ENCODE results near the gene SYNPR.
"Not testable (repeated sequence)": the region's sequence is repeated elsewhere in the genome, so short reads cannot be mapped to it uniquely, and the experiment has no call there.

The SYNPR gene

DNA sequence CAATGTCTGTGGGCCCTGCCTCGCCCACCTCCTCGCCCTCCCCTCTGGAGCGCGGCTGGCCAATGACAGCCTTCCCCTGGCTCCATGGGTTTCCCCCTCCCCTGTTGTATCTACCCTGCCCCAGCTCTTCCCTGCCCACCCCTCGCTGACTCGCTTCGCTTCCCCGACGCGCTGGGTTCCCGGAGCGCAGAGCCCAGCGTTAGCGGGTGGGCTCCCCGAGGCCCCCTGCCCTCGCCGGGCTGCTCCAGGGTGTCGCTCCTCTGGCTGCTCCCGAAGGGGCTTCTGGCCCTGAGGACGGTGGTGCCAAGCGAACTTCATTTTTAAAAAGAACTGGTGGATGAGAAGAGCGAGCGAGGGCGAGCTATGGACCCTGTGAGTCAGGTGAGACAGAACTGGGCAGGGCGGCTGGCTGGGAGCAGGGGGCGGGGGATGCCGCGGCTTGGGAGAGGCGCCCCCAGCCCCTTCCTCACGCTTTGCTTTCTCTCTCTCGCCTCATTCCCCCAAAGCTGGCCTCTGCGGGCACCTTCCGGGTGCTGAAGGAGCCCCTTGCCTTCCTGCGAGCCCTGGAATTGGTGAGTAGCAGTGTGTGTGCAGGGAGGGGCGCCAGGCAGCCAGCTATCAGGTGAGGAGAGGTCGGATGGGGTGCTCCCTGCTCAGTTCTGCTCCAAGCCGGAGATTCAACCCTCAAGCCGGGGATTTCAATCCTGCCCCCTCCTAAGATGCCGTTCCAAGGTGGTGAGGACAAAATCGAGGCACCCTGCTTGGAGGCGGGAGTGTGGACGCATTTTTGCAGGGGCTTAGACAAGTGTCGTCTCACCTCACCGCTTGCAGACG, at the start of gene SYNPR:
Gene SYNPR (plus strand): TSS at position 138 of the 834 bp plus-strand sequence.
- DNase-seq (ENCODE audit: low read depth in 2 of 2), result no peak

DNA sequence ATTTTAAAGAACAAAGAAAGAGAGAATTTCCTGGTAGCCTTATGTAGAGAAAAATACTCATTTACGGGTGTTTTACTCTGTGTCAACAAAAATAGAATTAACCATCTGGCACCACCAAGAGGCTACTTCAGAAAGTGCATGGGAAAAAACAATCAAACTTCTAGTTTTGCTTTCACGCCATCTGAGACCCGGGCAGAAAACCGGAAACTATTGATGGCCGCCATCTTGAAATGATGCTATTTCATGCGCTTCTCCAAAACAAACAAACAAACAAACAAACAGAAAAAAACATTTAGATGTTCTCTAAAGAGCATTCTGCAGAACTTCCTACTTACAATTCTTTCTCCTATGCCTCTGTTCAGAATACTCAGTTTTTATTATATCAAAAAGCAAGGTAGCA, 49.4 kb upstream of the SYNPR start:
- no peak for DNase-seq (ENCODE audit: low read depth in 2 of 2)

DNA sequence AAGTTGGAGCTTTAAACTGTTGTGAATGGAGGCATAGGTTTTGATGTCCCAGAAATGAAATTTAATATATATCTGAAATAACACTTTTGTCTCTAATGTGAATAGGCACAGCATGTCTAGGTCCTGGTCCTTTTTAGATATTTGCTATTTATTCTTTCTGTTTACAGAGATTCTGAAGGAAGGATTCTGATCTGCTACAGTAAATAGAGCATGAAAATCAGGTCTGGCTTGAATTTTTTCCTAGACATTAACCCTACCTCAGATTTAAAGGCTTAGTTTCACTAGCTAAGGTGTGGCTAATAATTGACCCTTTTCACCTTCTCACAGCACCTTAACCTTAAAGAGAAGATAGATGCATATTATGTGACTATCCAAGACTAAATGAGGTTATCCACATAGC, 48.0 kb upstream of the SYNPR start:
- DNase-seq (ENCODE audit: low read depth in 2 of 2), result no peak

DNA sequence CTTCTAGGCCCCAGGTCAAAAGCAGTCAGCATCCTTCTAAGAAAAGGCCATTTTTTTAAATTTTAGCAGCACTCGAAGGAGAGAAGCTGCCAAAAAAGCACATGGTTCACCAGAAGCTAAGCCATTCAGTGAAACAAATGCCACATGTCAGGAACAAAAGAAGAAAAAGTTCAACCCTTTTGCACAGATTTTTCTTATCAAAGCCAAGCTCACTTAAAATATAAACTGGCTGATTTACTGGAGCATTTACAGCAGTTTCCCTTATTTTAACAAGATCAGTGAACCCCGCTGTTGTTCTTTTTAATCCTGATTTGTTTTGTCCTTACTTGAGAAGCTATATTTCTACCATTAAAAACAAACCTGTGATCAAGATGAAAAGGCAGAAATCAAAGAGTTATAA, 46.5 kb upstream of the SYNPR start:
- no peak for DNase-seq (ENCODE audit: low read depth in 2 of 2)

DNA sequence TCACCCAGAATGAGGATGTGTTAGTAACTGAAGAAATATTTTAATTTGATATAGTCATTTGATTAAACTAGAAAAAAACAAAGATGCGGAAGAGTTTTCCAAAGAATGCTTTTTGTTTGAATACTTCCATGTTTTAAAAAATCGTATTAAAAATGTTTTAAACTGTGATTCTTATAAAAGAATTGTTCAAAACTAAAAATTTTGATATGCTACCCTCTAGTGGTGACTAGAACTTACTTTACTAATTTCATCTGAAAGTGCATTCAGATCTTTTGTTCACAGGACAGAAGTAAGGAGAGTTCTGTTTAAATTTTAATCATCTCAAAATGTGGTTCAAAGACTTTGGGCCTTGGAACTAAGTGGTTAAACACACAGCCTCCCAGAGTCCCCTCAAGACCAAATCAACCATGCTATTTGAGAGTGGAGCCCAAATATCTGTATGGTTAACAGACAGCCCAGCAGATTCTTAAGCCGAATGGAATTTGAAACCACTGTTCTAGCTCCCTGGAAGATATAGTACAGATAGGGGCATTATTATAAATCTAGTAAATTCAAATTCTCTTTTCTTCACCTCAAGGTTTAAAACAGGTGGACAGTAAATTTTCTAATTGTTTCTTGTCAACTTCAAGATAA, 45.2 kb upstream of the SYNPR start:
- no peak for DNase-seq (ENCODE audit: low read depth in 2 of 2)

DNA sequence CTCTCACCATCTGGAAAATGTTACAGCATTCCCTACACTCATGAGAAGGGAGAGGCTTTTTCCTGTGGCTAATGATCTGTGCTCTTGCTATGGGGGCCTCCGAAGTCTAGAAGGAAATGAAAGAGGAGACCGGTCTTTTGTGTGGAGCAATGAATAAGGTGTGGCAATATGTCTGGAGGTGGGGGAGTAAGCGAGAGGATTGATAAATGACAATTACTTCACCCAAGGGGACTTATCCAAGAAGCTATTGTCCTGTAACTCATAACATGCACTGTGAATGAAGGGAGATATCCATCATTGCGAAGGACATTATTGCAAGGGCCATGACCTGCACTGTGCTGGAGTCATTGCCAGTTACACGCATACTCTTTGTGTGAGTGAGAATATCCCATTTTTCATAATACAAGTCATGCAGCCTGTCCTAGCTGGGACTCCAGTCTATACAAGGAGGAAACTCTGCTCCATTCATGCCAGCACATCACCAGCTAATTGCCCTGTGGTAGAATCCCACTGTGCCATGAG, 37.7 kb upstream of the SYNPR start:
- DNase-seq (ENCODE audit: low read depth in 2 of 2), result no peak

DNA sequence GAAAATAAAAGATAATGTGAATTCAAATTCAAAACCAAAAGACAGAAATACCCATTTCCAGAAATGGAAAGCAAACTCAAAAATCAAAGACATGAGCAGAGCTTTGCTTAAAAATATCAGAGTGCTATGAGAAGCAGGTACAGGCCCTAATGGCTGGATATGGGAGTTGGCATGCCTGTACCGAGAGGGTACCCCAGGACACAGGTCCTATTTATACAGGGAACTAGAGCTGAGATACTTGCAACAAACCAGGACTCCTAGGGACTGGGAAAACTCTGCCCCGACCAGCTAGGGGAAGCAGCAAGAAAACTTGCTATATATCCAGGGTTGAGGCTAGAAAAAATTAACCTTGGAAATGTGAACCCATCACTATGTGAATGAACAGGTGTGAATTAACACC, 36.0 kb upstream of the SYNPR start:
- DNase-seq (ENCODE audit: low read depth in 2 of 2), result no peak

DNA sequence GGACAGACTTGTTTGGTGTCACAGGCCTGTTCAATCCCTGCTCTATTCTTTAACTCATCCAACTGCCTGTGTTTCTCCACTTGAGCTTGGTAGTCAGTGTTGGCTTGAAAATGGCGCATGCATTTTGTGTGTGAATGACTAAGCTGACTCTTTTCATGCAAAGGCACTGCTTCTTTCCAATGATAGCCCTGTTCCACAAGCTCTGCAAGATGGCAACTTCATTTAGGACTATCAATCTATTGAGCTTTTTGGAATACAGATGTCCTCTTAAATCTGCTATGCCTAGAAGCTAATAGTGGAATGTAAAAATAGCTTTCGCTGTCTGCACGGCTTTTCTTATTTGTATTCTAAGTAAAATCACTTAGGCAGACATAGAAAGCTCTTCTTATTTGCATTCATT, 33.6 kb upstream of the SYNPR start:
- DNase-seq (ENCODE audit: low read depth in 2 of 2), result no peak

DNA sequence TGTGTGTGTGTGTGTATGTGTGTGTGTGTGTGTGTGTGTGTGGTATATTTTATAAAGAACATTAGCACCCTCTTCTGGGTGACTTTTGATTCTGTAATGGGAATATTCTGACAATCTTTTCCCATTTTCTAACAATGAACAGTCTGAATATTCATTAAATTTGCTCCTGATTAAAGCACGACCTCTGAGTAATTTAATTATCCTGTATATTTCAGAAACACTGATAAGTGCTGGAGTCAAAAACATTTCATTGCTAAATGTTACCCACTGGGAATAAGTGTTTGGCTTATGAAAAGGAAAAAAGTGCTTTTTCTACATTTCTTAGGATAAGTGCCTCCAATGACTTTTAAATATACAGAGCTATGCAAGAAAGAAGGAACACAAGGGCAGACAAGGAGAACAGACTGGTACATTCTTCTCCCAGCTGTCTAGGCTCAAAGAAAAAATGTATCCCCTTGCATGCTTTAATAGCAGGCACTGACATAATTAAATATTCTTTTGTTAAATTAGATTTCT, 32.3 kb upstream of the SYNPR start:
- no peak for DNase-seq (ENCODE audit: low read depth in 2 of 2)

DNA sequence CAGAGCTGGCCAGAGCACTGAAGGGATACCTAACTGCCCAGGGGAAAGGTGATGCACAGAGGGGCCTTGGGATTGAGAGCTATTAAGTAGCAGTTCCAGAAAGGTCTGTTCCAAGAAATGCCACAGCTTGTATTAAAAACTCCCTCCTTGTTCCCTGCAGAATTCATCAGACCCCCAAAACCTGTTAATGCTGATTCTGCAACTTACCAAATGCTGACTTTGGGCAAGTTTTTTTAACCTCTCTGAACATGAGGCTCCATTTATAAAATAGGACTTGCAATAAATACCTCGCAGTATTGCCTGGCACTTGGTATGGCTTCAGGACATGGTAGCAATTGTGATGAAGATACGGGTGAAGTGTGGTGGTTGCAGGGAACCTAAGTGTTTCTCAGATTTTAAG, 30.1 kb upstream of the SYNPR start:
- DNase-seq (ENCODE audit: low read depth in 2 of 2), result no peak

DNA sequence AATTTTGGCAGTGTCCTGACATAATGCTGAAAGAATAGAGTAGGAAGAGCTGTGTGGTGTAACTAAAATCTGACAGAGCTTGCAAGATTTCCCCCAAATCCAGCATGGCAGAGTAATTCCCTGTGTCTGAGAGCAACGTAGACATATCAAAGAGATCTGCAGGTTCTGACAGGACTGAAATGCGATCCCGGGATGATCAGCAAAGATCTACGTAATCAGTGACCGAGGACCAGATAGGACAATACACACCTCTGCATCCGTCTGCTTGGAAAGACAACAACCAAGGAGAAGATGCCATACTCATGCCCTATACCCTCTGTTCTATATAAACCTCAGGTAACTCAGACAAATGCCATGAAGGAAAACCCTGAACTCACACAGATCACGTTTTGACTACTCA, 26.6 kb upstream of the SYNPR start:
- DNase-seq (ENCODE audit: low read depth in 2 of 2), result no peak

DNA sequence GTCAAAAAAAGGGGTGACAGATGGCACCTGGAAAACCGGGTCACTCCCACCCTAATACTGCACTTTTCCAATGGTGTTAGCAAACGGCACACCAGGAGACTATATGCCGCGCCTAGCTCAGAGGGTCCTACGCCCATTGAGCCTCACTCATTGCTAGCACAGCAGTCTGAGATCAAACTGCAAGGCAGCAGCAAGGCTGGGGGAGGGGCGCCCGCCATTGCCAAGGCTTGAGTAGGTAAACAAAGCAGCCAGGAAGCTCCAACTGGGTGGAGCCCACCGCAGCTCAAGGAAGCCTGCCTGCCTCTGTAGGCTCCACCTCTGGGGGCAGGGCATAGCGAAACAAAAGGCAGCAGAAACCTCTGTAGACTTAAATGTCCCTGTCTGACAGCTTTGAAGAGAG, 22.3 kb upstream of the SYNPR start:
- not testable (repeated sequence) for DNase-seq (ENCODE audit: low read depth in 2 of 2)

DNA sequence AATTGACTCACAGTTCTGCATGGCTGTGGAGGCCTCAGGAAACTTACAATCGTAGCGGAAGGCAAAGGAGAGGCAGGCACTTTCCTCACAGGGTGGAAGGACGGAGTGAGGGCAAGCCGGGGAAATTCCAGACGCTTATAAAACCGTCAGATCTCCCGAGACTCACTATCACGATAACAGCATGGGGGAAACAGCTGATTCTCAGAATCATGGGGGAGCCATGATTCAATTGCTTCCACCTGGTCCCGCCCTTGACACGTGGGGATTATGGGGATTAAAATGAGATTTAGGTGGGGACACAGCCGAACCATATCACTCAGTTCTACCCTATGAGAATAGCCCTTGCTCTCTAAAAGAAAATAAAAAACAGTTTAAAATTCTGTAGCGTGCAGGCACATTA, 13.4 kb upstream of the SYNPR start:
- no peak for DNase-seq (ENCODE audit: low read depth in 2 of 2)

DNA sequence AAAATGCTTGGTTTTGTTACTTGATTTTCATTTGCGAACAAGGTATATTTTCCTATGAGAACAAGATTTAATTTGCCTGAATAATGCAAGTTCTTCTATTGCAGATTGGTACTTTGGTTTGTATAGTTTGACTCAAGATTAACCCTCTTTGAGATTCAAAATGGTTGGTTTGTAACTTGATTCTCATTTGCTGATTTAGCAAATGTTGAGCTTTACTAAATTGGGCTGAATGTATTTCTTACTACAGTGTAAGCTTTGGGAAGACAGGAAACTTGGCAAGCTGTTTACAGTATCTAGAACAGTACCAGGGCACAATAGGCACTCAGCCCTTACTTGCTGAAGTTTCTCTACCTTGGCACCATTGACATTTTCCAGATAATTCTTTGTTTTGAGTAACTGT, 3.7 kb upstream of the SYNPR start:
- DNase-seq (ENCODE audit: low read depth in 2 of 2), result no peak

DNA sequence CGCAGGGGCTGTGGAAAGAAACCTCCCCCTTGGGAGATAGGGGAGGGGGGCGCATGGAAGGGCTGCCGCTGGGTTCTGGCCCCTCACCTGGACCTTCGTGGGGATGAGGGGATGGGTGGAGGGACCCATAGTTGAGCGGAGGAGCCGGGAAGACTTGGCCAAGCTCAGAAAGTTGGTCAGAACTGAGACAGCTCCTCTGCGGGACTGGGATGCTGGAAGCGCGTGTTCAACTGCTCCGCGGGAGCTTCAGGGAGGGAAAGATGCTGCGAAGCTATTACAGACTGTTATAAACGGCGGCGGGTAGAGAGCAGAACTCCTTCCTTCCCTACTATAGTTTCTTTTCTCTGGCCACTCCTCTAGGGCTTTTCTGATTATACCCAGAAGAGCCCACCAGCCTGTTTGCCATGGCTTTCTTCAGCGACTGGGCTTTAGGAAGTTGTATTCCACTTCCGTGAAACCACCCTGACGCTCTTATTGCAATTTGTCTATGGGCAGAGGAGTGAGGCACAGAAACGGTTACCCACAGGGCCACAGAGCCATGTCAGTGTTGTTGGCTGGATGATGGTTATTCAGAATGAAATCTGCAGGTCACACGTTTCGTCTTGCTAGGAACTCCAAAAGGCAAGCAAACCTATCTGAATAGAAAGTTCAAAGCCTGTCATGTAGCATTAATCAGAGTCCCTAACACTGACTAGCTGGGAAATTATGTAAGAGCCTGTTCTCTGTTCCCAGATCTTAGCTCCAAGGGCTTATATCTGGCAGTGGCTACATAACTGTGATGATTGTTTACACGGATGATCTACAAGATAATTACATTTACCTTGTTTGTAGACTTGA, 1.1 kb downstream of the SYNPR start:
- DNase-seq (ENCODE audit: low read depth in 2 of 2), result no peak

DNA sequence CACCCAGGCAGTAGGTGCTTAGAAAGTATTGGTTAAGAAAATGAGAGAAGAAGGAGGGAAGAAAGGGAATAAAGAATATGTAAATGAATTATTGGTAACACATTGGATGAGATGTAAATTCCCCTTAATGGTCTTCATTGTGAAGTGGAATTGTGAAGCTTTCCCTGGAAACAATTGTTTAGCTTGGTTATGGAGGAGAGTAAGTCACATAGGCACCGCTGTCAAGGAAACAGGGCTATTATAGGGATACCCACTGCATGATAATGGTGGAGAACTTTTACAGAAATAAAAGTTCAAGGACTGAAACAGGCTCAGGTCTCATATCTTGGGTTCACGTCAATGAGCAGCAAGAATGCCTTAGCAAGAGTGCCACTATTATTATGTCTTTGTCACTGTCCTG, 9.5 kb downstream of the SYNPR start:
- no peak for DNase-seq (ENCODE audit: low read depth in 2 of 2)

DNA sequence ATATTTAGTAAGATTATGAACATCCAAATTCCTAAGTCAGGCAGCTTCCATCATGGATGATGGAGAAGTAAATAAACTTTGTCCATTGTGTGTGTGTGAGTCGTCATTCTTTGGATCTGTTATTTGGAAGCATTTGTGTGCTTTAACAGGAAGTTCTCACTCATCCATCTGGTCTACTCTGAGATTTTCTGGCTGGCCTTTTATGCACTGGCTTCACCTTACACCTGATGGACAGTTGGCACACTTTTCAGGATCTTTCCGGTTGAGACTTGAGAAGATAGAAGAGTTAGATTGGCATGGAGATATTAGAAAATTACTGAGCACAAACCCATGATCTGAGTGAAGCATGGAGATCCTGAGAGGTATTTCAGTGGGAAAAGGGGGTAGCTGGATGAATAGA, 12.6 kb downstream of the SYNPR start:
- DNase-seq (ENCODE audit: low read depth in 2 of 2), result no peak

DNA sequence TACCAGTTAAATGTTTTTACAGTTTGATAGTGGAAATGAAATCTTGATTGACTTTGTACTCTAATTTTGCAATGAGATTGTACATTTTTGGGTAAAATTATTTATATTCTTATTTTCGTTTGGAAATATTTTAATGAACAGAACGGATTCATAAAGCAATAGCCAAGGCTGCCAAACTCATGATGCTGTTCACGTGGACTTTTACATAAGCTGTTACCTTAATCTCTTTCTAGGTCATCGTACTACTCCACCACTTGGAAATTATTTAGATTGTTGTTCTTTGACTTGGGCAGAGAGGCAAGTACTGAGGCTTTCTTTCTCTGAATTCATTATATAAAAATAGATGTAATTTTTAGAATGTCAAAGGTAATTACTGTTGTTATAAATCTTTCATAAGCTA, 16.2 kb downstream of the SYNPR start:
- DNase-seq (ENCODE audit: low read depth in 2 of 2), result no peak

DNA sequence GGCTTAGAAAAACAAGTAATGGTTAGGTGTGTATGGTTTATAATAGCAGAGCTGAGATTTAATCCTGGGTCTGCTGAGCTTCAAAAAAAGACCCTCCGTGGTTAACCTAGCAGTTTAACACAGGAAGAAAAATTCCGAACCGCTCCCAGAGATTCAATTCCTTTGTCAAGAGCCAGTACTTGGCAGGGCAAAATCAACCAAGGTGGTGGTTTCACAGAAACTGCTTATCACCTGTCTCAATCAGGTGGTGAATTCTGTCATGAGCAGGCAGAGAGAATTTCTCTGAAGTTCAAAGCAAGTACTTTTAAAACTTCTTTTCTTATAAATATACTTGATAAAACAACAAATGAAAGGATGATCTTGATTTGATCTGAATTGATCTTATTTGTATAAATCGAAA, 17.2 kb downstream of the SYNPR start:
- no peak for DNase-seq (ENCODE audit: low read depth in 2 of 2)

DNA sequence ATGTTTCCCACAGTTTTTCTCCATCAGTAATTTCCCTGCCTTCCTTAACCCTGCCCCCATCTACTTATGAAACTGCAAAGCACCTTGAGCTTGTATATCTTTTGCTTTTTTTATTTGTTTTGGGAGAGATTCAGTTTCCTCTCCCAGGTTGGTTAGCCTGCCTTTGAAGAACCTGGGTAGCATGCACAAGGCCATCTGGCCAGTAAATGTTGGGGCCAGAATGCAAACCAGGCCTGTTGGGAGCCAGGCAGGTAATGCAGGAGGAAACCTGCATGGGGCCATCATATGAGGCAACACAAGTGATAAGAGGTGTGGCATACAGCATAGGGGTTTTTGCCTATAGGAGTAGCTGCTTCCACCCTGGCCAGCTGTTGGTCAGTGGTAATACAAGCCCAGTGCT, 17.7 kb downstream of the SYNPR start:
- no peak for DNase-seq (ENCODE audit: low read depth in 2 of 2)

DNA sequence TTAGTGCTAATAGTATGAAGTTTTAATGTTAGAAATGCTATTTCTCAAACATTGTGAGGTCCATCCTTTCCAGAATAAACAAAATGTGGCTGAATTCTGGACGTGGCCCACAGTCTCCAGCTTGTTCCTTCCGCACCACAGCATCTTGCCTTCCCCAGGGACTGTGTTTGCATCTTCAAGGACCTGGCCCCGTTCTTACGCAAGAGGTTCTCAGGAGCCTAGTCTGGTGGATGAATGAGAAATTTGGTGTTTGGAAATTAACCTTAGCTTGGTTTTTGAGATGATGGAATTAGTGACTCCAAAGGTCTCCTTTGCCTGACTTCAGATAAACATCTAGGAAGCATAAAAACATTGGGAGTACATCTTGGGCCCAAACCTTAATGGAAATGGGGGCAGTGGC, 18.1 kb downstream of the SYNPR start:
- DNase-seq (ENCODE audit: low read depth in 2 of 2), result no peak

DNA sequence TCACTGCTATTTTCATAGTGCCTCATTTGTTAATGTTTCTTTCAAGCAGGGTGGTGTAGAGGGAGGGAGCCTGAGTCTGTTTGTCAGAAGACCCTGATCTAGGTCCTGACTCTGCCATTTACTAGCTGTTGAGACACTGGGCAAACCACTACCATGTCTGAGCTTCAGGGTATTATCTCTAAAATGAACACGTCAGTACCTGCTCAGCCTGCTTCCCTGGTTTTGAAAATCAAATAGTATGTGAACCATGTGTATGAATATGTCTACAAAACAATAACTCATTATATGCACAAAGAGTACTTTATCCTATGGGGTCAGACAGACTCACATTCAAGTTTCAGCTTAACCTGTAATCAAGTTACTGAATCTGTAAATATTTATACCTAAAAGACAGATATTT, 25.1 kb downstream of the SYNPR start:
- DNase-seq (ENCODE audit: low read depth in 2 of 2), result no peak

Measured in stimulated activated CD8-positive, alpha-beta memory T cell treated with anti-CD3 and anti-CD28 coated beads, Interleukin-7, amount 100 ng/mL, for 4 hours (primary cell).